Inflammatory macrophage (primary cell): ENCODE measurements around the gene NTS.

Source experiments
- DNase-seq, 2 donors: peaks; one replicate each; pipeline ENCODE4 v3.0.0-alpha.2; 2020 to 2022

NTS gene

GRCh38 chr12:85923767-85924331, 49.8 kb downstream of the NTS start:
- no peak for DNase-seq

- DNase-seq = no peak
Observed at GRCh38 chr12:85927166-85927565, 53.1 kb downstream of the NTS start.
